Activated T-helper 2 cell treated with anti-CD3 and anti-CD28 coated beads, Interferon-gamma antibody, Interleukin-2, Interleukin-4, amounts not matched to agents 10 μg/mL and 5 μg/mL and 100 μg/mL, durations not matched to agents 14 hours and 24 hours and 36 hours (primary cell): ENCODE data around the gene ARMC9. TPM values are rescaled to one million over a fixed set of nuclear protein-coding genes. Genes with fewer than 3 reads are reported as not detected.

Experiments used
- DNase-seq: peaks from one replicate; pipeline ENCODE4 v3.0.0; 2021; ENCODE audit warnings: low spot score
- H3K27ac Mint-ChIP-seq: one replicate; pipeline ENCODE4 v1.8.0; 2021; ENCODE audit warnings: mixed read lengths
- H3K27me3 Mint-ChIP-seq: one replicate; pipeline ENCODE4 v1.8.0; 2021; ENCODE audit warnings: low read depth, mixed read lengths
- H3K36me3 Mint-ChIP-seq: one replicate; pipeline ENCODE4 v1.8.0; 2021; ENCODE audit warnings: low read depth, mixed read lengths
- H3K4me1 Mint-ChIP-seq: one replicate; pipeline ENCODE4 v1.8.0; 2021; ENCODE audit warnings: low read depth, mixed read lengths
- H3K4me3 Mint-ChIP-seq: one replicate; pipeline ENCODE4 v1.8.0; 2021; ENCODE audit warnings: low read depth, mild to moderate bottlenecking, moderate library complexity, mixed read lengths
- H3K9me3 Mint-ChIP-seq: one replicate; pipeline ENCODE4 v1.8.0; 2021; ENCODE audit warnings: mixed read lengths
- intact Hi-C: fragments of 100-400 bp; cut with micrococcal nuclease; formaldehyde crosslinking; loops from one replicate; pipeline ENCODE4 v1.15.1; 2023
- total RNA-seq: library from RNA; stranded (reverse); gene quantifications from 2 replicates; pipeline ENCODE4 v1.2.3, GENCODE V29; 2022

The ARMC9 gene
- total RNA-seq, 1 donor from 2014 or later = 3.3 TPM

- Mint-ChIP-seq H3K9me3 (peaks cover under 1% of the 10 kb centered on the region), H3K4me3 (no peak overlapping the region), H3K4me1 (no peaks in the 10 kb centered on the region), H3K36me3 (no peaks in the 10 kb centered on the region), H3K27me3 (peaks cover 2% of the 10 kb centered on the region), H3K27ac (no peak overlapping the region)
- no peak for DNase-seq
- intact Hi-C loops = no loop called here
These were observed 181.1 kb downstream of the ARMC9 start for GRCh38 chr2:231379266-231380215.

- Mint-ChIP-seq H3K27ac (no peak overlapping the region), H3K4me3 (no peak overlapping the region), H3K27me3 (peaks cover 2% of the 10 kb centered on the region), H3K36me3 (no peaks in the 10 kb centered on the region), H3K4me1 (no peaks in the 10 kb centered on the region), H3K9me3 (peaks cover 8% of the 10 kb centered on the region)
- intact Hi-C loops = no loop called here
- DNase-seq = no peak
These were observed 181.9 kb downstream of the ARMC9 start for GRCh38 chr2:231380307-231380706.

GRCh38 chr2:231380991-231381847, 182.8 kb downstream of the ARMC9 start:
- intact Hi-C loops = no loop called here
- H3K27me3 Mint-ChIP-seq = peaks cover 2% of the 10 kb centered on the region
- no peaks in the 10 kb centered on the region for H3K36me3 Mint-ChIP-seq
- no peak for DNase-seq
- peaks cover 14% of the 10 kb centered on the region for H3K9me3 Mint-ChIP-seq
- no peaks in the 10 kb centered on the region for H3K4me1 Mint-ChIP-seq
- H3K27ac Mint-ChIP-seq = no peak overlapping the region
- no peak overlapping the region for H3K4me3 Mint-ChIP-seq

DNA sequence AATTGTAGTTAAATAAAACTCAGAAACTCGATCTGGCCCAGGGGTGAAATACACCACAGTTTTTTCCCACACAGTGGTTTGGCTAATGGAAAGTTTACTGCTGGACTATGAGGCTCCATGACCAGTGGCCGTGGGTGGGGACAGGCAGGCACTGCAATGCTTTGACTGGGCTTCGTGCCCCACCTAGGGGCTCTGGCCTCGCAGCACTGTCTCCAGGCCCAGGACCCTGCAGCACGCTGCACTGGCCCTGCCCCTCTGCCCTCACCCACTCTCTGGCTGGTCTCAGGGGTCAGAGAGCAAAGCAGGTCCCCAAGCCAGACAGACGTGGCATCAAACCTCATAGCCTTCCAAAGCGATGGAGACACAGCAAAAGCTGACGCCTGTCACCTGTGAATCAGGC, 183.7 kb downstream of the ARMC9 start:
- intact Hi-C loops = no loop called here
- no peak for DNase-seq
- no peak overlapping the region for H3K4me3 Mint-ChIP-seq
- H3K9me3 Mint-ChIP-seq = peaks cover 14% of the 10 kb centered on the region
- H3K4me1 Mint-ChIP-seq = no peaks in the 10 kb centered on the region
- H3K27ac Mint-ChIP-seq = no peak overlapping the region
- peaks cover 2% of the 10 kb centered on the region for H3K27me3 Mint-ChIP-seq
- H3K36me3 Mint-ChIP-seq = no peaks in the 10 kb centered on the region

GRCh38 chr2:231383416-231384108, 185.1 kb downstream of the ARMC9 start:
- Mint-ChIP-seq H3K27me3 (peaks cover 2% of the 10 kb centered on the region), H3K27ac (no peak overlapping the region), H3K9me3 (peaks cover 14% of the 10 kb centered on the region), H3K4me3 (no peak overlapping the region), H3K36me3 (no peaks in the 10 kb centered on the region), H3K4me1 (no peaks in the 10 kb centered on the region)
- intact Hi-C loops = no loop called here
- DNase-seq = no peak

- peaks cover 2% of the 10 kb centered on the region for H3K27me3 Mint-ChIP-seq
- no peak overlapping the region for H3K4me3 Mint-ChIP-seq
- no peak overlapping the region for H3K27ac Mint-ChIP-seq
- intact Hi-C loops = no loop called here
- no peaks in the 10 kb centered on the region for H3K4me1 Mint-ChIP-seq
- H3K9me3 Mint-ChIP-seq = peaks cover 14% of the 10 kb centered on the region
- no peak for DNase-seq
- no peaks in the 10 kb centered on the region for H3K36me3 Mint-ChIP-seq
These were observed 185.6 kb downstream of the ARMC9 start for GRCh38 chr2:231384109-231384435.

DNA sequence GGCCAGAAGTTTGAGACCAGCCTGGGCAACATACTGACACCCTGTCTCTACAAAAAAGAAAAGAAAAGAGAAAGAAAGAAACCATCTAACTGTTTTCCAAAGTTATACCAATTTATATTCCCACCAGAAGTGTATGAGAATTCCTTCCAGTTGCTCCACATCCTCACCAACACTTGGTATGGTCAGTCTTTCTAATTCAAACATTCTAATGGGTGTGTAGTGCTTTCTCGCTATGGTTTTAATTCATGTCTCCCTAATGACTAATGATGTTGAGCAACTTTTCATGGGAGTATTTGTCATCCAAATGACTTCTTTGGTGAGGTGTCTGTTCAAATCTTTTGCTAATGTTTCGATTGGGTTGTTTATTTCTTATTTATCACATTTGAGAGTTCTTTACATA, 186.5 kb downstream of the ARMC9 start:
- DNase-seq = no peak
- Mint-ChIP-seq H3K27ac (no peak overlapping the region), H3K36me3 (no peaks in the 10 kb centered on the region)

DNA sequence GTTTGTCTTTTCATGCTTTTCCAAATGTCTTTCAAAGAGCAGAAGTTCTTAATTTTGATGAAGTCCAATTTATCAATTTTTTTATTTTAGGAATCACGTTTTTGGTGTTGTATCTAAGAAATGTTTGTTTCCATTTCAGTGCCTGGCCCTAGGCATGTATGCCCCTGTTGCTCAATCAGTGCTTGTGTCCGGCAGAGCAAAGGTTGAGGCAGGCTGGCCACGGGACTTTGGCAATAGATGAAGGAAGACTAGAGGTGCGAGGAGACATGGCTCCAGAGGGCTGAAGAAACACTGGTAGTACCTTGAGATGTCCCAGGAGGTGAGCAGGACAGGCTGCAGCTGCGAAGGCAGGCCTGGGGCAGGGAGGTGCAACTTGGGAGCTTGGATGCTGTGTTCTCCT, 187.0 kb downstream of the ARMC9 start:
- no peak for DNase-seq
- no peaks in the 10 kb centered on the region for H3K36me3 Mint-ChIP-seq
- H3K4me3 Mint-ChIP-seq = no peak overlapping the region
- no peaks in the 10 kb centered on the region for H3K4me1 Mint-ChIP-seq
- peaks cover 14% of the 10 kb centered on the region for H3K9me3 Mint-ChIP-seq
- H3K27me3 Mint-ChIP-seq = peaks cover 2% of the 10 kb centered on the region
- intact Hi-C loops = no loop called here
- H3K27ac Mint-ChIP-seq = no peak overlapping the region

More for the DNA sequence above, 186.5 kb downstream of the ARMC9 start:
- Mint-ChIP-seq H3K27me3 (peaks cover 2% of the 10 kb centered on the region), H3K4me1 (no peaks in the 10 kb centered on the region), H3K4me3 (no peak overlapping the region), H3K9me3 (peaks cover 14% of the 10 kb centered on the region)
- intact Hi-C loops = no loop called here

GRCh38 chr2:231386446-231386845, 188.0 kb downstream of the ARMC9 start:
- Mint-ChIP-seq H3K36me3 (no peaks in the 10 kb centered on the region), H3K9me3 (peaks cover 14% of the 10 kb centered on the region), H3K27me3 (peaks cover 2% of the 10 kb centered on the region), H3K4me3 (no peak overlapping the region), H3K27ac (no peak overlapping the region), H3K4me1 (no peaks in the 10 kb centered on the region)
- DNase-seq = no peak
- intact Hi-C loops = no loop called here

GRCh38 chr2:231387904-231388724, 189.7 kb downstream of the ARMC9 start:
- intact Hi-C loops = no loop called here
- peaks cover under 1% of the 10 kb centered on the region for H3K4me1 Mint-ChIP-seq
- H3K27me3 Mint-ChIP-seq = peaks cover 2% of the 10 kb centered on the region
- H3K36me3 Mint-ChIP-seq = no peaks in the 10 kb centered on the region
- no peak for DNase-seq
- H3K9me3 Mint-ChIP-seq = peaks cover 14% of the 10 kb centered on the region
- H3K4me3 Mint-ChIP-seq = no peak overlapping the region
- H3K27ac Mint-ChIP-seq = no peak overlapping the region

- Mint-ChIP-seq H3K9me3 (peaks cover 14% of the 10 kb centered on the region), H3K27ac (no peak overlapping the region), H3K27me3 (peaks cover 4% of the 10 kb centered on the region), H3K36me3 (no peaks in the 10 kb centered on the region), H3K4me3 (no peak overlapping the region), H3K4me1 (peaks cover 8% of the 10 kb centered on the region)
- DNase-seq = no peak
- intact Hi-C loops = no loop called here
These were observed 190.4 kb downstream of the ARMC9 start for GRCh38 chr2:231388725-231389346.

DNA sequence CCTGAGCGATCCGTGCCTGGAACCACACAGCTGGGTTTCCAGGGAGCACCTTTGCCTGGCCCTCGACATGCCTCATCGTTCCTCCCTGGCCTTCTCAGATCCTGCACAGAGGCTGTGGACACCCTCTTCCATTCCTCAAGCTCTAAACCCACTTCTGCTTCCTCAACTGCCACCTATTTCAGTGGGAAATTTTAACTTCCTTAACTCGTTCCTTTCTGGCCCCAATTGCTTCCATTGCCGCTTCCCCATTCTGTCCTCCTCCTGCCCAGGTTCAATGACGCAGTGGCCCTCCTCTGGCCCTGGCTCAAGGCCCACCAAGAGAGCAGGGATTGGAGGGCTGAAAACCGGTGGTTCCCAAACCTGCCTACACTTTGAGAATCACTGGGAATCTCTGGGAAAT, 192.2 kb downstream of the ARMC9 start:
- H3K36me3 Mint-ChIP-seq = no peaks in the 10 kb centered on the region

More for the DNA sequence above, 192.2 kb downstream of the ARMC9 start:
- no peak overlapping the region for H3K27ac Mint-ChIP-seq
- DNase-seq = no peak
- H3K27me3 Mint-ChIP-seq = peaks cover 12% of the 10 kb centered on the region
- intact Hi-C loops = no loop called here
- peaks cover 8% of the 10 kb centered on the region for H3K4me1 Mint-ChIP-seq
- no peak overlapping the region for H3K4me3 Mint-ChIP-seq
- H3K9me3 Mint-ChIP-seq = peaks cover 4% of the 10 kb centered on the region
